Gastrocnemius medialis (tissue), 4 donors: Measurements from ENCODE around the gene C2orf78.

Experiments used
- POLR2A ChIP-seq, 2 donors: fragments of 450-650 bp; IDR thresholded peaks; one replicate each; pipeline ENCODE4 v1.6.1; 2017; ENCODE audit warnings: antibody characterized with exemption in 2 of 2, mild to moderate bottlenecking in 2 of 2, moderate library complexity in 2 of 2
- TF ChIP-seq, protein P1 (sequence below), 5 experiments: fragments of 450-650 bp in 3 of 5; fragments of 200-600 bp in 2 of 5; sonication (generic) in 2 of 5; IDR thresholded peaks in 4 of 5; conservative IDR thresholded peaks in 1 of 5; 1 replicate in 4 of 5; 2 replicates in 1 of 5; pipeline ENCODE4 v1.5.1; 2016 to 2019; ENCODE audit warnings: antibody characterized with exemption in 5 of 5, mild to moderate bottlenecking in 3 of 5, moderate library complexity in 3 of 5

DNA sequence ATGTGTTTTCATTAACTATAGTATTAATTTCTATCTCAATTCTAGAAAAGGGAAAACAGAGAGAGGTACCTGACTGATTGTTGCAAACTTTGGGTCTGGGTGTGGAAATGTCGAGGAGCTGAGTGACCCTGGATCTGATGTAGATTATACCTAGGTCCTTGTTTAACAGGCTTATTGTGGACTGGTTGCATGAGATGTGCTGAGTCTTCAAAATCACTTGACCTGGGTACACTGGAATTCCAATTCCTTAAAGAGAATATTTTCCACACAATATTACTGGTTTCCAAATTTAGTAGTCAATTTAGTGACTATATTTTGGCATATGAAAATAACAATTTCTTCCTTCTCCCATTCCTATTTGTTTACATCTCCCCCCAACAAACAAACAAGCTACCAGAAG is 17.6 kb upstream of the C2orf78 start:
- TF ChIP-seq, protein P1, sequence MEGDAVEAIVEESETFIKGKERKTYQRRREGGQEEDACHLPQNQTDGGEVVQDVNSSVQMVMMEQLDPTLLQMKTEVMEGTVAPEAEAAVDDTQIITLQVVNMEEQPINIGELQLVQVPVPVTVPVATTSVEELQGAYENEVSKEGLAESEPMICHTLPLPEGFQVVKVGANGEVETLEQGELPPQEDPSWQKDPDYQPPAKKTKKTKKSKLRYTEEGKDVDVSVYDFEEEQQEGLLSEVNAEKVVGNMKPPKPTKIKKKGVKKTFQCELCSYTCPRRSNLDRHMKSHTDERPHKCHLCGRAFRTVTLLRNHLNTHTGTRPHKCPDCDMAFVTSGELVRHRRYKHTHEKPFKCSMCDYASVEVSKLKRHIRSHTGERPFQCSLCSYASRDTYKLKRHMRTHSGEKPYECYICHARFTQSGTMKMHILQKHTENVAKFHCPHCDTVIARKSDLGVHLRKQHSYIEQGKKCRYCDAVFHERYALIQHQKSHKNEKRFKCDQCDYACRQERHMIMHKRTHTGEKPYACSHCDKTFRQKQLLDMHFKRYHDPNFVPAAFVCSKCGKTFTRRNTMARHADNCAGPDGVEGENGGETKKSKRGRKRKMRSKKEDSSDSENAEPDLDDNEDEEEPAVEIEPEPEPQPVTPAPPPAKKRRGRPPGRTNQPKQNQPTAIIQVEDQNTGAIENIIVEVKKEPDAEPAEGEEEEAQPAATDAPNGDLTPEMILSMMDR (IDR thresholded peaks at IDR 0.05 in 4 of 5, conservative IDR thresholded peaks at IDR 0.05 in 1 of 5) = no peak
- TF ChIP-seq POLR2A (IDR thresholded peaks at IDR 0.05) = no peak
